ENCODE data around the gene EBP. TPM values are rescaled to one million over a fixed set of nuclear protein-coding genes. Genes with fewer than 3 reads are reported as not detected.

Gene EBP
- total RNA-seq, 1 donor from 2014 or later = 66.0 TPM

- no peak for TF ChIP-seq EZH2 (IDR thresholded peaks at IDR 0.05; ENCODE audit: insufficient read depth, low read length)
- TF ChIP-seq CTCF (IDR thresholded peaks at IDR 0.05; ENCODE audit: insufficient read depth, low read depth, low read length) = no peak
- Histone ChIP-seq H4K20me1 (ENCODE audit: insufficient read depth, low read length) (peaks cover 21% of the 10 kb centered on the region), H2AFZ (ENCODE audit: low read depth, low read length) (no peak overlapping the region), H3K9ac (ENCODE audit: low read length) (peak overlapping the region; percentile 100), H3K4me2 (ENCODE audit: low read length) (peak overlapping the region; percentile 98), H3K27ac (ENCODE audit: low read depth, low read length) (no peak overlapping the region), H3K4me3 (ENCODE audit: insufficient read depth, low read depth, low read length) (peak overlapping the region; percentile 91), H3K79me2 (ENCODE audit: insufficient read depth, low read length) (peaks cover 50% of the 10 kb centered on the region), H3K4me1 (ENCODE audit: insufficient read depth, low read length) (peaks cover 10% of the 10 kb centered on the region), H3K36me3 (ENCODE audit: insufficient read depth, low read length) (peaks cover 3% of the 10 kb centered on the region), H3K27me3 (ENCODE audit: insufficient read depth, low read length) (no peaks in the 10 kb centered on the region), H3K9me3 (ENCODE audit: insufficient read depth, low read depth, low read length) (no peaks in the 10 kb centered on the region)
- DNase-seq (ENCODE audit: low read depth) = no peak
- peak overlapping the region; percentile 89 for H3K4me3 Mint-ChIP-seq (ENCODE audit: unreplicated experiment)
- peaks cover 2% of the 10 kb centered on the region for H3K9me3 Mint-ChIP-seq (ENCODE audit: unreplicated experiment)
- H3K27ac Mint-ChIP-seq (ENCODE audit: unreplicated experiment) = no peak overlapping the region
- H3K4me1 Mint-ChIP-seq (ENCODE audit: low read depth, unreplicated experiment) = peaks cover 13% of the 10 kb centered on the region
- H3K36me3 Mint-ChIP-seq (ENCODE audit: low read depth, unreplicated experiment) = no peaks in the 10 kb centered on the region
- H3K27me3 Mint-ChIP-seq (ENCODE audit: low read depth, unreplicated experiment) = no peaks in the 10 kb centered on the region
- FAIRE-seq = no peak
These were observed 47.0 kb upstream of the EBP start for GRCh38 chrX:48474581-48474980.

DNA sequence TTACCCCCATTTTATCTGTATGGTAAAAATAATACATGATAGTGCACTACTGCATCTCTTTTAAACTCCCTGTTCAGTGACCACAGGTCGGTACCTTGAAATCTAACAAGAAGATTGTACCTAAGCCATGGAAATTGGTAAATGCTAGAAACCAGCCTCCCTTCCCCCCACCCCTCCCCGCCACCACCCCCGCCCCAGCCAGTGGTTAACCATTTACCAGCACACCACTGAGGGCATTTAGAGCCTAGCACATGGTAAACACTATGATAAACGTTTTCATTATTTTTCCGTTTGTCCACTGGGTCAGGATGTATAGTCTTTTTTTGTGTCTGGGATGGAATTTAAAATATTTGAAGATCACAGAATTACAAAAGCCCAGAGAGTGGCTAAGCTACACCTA, 46.3 kb upstream of the EBP start:
- Mint-ChIP-seq H3K27ac (ENCODE audit: unreplicated experiment) (peak overlapping the region; percentile 22), H3K9me3 (ENCODE audit: unreplicated experiment) (peaks cover 2% of the 10 kb centered on the region), H3K4me3 (ENCODE audit: unreplicated experiment) (peak overlapping the region; percentile 89), H3K4me1 (ENCODE audit: low read depth, unreplicated experiment) (peaks cover 14% of the 10 kb centered on the region), H3K36me3 (ENCODE audit: low read depth, unreplicated experiment) (peaks cover 1% of the 10 kb centered on the region), H3K27me3 (ENCODE audit: low read depth, unreplicated experiment) (no peaks in the 10 kb centered on the region)
- Histone ChIP-seq H3K4me3 (ENCODE audit: insufficient read depth, low read depth, low read length) (peak overlapping the region; percentile 91), H3K36me3 (ENCODE audit: insufficient read depth, low read length) (peaks cover 3% of the 10 kb centered on the region), H3K9ac (ENCODE audit: low read length) (peak overlapping the region; percentile 100), H2AFZ (ENCODE audit: low read depth, low read length) (peak overlapping the region; percentile 62), H3K27me3 (ENCODE audit: insufficient read depth, low read length) (no peaks in the 10 kb centered on the region), H3K27ac (ENCODE audit: low read depth, low read length) (peak overlapping the region; percentile 95), H3K79me2 (ENCODE audit: insufficient read depth, low read length) (peaks cover 50% of the 10 kb centered on the region), H3K4me1 (ENCODE audit: insufficient read depth, low read length) (peaks cover 10% of the 10 kb centered on the region), H3K4me2 (ENCODE audit: low read length) (peak overlapping the region; percentile 98), H3K9me3 (ENCODE audit: insufficient read depth, low read depth, low read length) (no peaks in the 10 kb centered on the region), H4K20me1 (ENCODE audit: insufficient read depth, low read length) (peaks cover 21% of the 10 kb centered on the region)
- no peak for DNase-seq (ENCODE audit: low read depth)
- TF ChIP-seq EZH2 (IDR thresholded peaks at IDR 0.05; ENCODE audit: insufficient read depth, low read length) = no peak
- TF ChIP-seq CTCF (IDR thresholded peaks at IDR 0.05; ENCODE audit: insufficient read depth, low read depth, low read length) = no peak
- FAIRE-seq = peak; percentile 5

DNA sequence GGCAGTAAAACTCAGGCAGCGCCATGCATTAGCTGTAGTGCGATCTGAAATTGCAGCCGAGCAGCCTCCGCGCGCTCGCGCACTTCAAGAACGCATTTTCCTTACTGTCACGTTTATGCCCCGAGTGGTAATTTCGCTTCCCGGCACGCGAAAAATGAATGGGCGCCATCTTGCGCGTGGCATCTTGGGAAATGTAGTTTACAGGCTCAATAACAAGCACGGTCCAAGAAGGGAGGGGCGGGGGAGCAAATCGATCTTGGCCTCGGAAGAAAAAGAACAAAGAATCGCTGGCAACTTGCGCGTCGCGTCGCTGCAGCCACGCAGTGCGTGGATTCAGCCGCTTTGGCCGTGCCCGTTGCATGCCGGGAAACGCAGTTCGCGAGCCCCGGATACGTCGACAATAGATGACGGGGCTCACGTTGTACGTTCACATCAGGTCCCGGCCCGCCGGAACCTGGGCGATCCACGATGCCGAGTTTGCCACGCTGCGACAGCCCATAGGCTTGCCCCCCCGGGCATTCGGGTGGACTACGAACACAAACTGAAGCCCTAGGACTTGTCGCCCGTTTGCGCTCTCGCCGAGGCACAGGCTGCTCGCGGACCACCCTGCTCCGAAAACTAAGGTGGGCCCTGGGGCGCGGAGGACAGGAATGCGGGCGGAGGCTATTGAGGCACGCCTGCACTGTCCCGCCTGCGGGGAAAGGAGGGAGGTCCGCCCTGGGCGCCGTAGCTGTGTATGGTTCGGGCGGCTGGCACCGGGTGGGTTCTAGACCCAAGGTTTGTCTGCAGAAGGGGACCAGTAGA, 45.6 kb upstream of the EBP start, which contains the start of gene FTSJ1:
Gene FTSJ1, plus strand, starts transcription at position 426 of the 804 bp plus-strand sequence. CDS start 1,849 bp downstream, outside the sequence.
- Histone ChIP-seq H3K36me3 (ENCODE audit: insufficient read depth, low read length) (peaks cover 3% of the 10 kb centered on the region), H3K27me3 (ENCODE audit: insufficient read depth, low read length) (no peaks in the 10 kb centered on the region), H3K27ac (ENCODE audit: low read depth, low read length) (peak within 1 kb of the TSS; percentile 95), H2AFZ (ENCODE audit: low read depth, low read length) (peak within 1 kb of the TSS; percentile 69), H3K9ac (ENCODE audit: low read length) (peak within 1 kb of the TSS; percentile 100), H3K9me3 (ENCODE audit: insufficient read depth, low read depth, low read length) (no peaks in the 10 kb centered on the region), H3K4me3 (ENCODE audit: insufficient read depth, low read depth, low read length) (peak within 1 kb of the TSS; percentile 91), H4K20me1 (ENCODE audit: insufficient read depth, low read length) (peaks cover 25% of the 10 kb centered on the region), H3K79me2 (ENCODE audit: insufficient read depth, low read length) (peaks cover 55% of the 10 kb centered on the region), H3K4me2 (ENCODE audit: low read length) (peak within 1 kb of the TSS; percentile 98), H3K4me1 (ENCODE audit: insufficient read depth, low read length) (peaks cover 10% of the 10 kb centered on the region)
- H3K9me3 Mint-ChIP-seq (ENCODE audit: unreplicated experiment) = peaks cover 2% of the 10 kb centered on the region
- FAIRE-seq (peak; percentile 98), DNase-seq (ENCODE audit: low read depth) (peak; percentile 90)
- peak within 1 kb of the TSS; percentile 95 for H3K27ac Mint-ChIP-seq (ENCODE audit: unreplicated experiment)
- H3K36me3 Mint-ChIP-seq (ENCODE audit: low read depth, unreplicated experiment) = peaks cover 6% of the 10 kb centered on the region
- H3K27me3 Mint-ChIP-seq (ENCODE audit: low read depth, unreplicated experiment) = no peaks in the 10 kb centered on the region
- TF ChIP-seq EZH2 (IDR thresholded peaks at IDR 0.05; ENCODE audit: insufficient read depth, low read length) (no peak), CTCF (IDR thresholded peaks at IDR 0.05; ENCODE audit: insufficient read depth, low read depth, low read length) (no peak)
- H3K4me1 Mint-ChIP-seq (ENCODE audit: low read depth, unreplicated experiment) = peaks cover 17% of the 10 kb centered on the region
- peak within 1 kb of the TSS; percentile 89 for H3K4me3 Mint-ChIP-seq (ENCODE audit: unreplicated experiment)
